ENCODE measurements around the gene UNC93B1. TPM values are rescaled to one million over a fixed set of nuclear protein-coding genes. Genes with fewer than 3 reads are reported as not detected.
A peak's percentile ranks its signal among the peaks of the same experiment; 100 is the strongest.

UNC93B1 gene
- total and polyA plus RNA-seq, 2 of the 13 experiments (the other 11 are each of a cell fraction or from before 2014, with no cell fraction given) = 8.8 to 18.9 TPM

DNA sequence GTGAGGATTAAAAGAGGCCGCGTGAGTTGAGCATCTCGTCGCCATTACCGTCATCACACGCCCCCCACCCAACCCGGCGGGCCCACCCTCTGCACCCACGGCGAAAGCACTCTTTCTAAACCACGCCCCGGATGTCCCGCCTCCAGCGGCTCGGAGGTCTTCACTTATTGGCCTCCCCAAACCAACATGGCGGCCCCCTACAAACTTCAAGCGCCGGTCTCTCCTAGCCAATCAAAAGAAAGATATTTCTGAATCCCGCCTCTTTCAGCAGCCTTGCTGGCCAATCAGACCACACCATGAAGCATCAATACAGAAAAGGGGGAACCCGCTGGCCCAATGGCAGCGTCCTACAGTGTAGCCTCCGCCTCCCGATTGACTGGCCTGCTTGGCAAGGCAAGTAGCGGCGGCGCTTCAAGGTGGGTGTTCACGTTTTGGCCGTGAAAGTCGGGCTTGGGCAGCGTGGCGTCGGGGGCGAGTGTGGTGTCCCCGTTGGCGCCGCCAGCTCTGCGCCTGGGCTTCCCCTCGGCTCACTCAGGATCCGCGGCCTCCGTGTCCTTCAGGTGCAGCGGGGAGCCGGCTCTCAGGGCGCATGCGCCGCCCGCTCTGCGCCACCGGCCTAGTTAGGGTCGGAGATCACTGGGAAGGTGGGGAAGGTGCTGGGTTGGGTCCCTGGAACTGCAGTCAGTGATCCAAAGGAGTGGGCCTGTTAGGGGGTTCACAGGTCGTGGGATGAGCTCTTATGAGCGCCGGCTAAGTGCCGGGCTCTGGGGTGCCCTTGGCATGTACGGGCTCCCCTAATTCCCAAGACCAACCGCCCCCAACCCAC, 26.6 kb upstream of the UNC93B1 start, which contains the start of gene NDUFS8 (continued):
- TF ChIP-seq MIER3 (CRISPR knock-in tag; IDR thresholded peaks at IDR 0.05; ENCODE audit: borderline replicate concordance) (0 out of 2 replicates have a peak, but pooled peaks have one; percentile 35), ZNF30 (CRISPR knock-in tag; IDR thresholded peaks at IDR 0.05) (peak; percentile 85), ZNF337 (CRISPR knock-in tag; IDR thresholded peaks at IDR 0.05; ENCODE audit: borderline replicate concordance, low read depth) (peak; percentile 60; the same call in 1 of the 2 replicates), GABPA (IDR thresholded peaks at IDR 0.05; ENCODE audit: low read depth, low read length) (no peak), GABPA (CRISPR knock-in tag; IDR thresholded peaks at IDR 0.05; ENCODE audit: low read depth) (peak; percentile 93), ATF7 (IDR thresholded peaks at IDR 0.05) (no peak), ATF7 (CRISPR knock-in tag; IDR thresholded peaks at IDR 0.05) (no peak), KMT2A (CRISPR knock-in tag; IDR thresholded peaks at IDR 0.05) (peak; percentile 73), TBX3 (IDR thresholded peaks at IDR 0.05; ENCODE audit: borderline replicate concordance) (no peak), ZNF782 (CRISPR knock-in tag; IDR thresholded peaks at IDR 0.05; ENCODE audit: borderline replicate concordance) (peak; percentile 60; the same call in 1 of the 2 replicates)
- TF ChIP-seq, protein P1, sequence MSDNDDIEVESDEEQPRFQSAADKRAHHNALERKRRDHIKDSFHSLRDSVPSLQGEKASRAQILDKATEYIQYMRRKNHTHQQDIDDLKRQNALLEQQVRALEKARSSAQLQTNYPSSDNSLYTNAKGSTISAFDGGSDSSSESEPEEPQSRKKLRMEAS (IDR thresholded peaks at IDR 0.05) = peak; percentile 75

DNA sequence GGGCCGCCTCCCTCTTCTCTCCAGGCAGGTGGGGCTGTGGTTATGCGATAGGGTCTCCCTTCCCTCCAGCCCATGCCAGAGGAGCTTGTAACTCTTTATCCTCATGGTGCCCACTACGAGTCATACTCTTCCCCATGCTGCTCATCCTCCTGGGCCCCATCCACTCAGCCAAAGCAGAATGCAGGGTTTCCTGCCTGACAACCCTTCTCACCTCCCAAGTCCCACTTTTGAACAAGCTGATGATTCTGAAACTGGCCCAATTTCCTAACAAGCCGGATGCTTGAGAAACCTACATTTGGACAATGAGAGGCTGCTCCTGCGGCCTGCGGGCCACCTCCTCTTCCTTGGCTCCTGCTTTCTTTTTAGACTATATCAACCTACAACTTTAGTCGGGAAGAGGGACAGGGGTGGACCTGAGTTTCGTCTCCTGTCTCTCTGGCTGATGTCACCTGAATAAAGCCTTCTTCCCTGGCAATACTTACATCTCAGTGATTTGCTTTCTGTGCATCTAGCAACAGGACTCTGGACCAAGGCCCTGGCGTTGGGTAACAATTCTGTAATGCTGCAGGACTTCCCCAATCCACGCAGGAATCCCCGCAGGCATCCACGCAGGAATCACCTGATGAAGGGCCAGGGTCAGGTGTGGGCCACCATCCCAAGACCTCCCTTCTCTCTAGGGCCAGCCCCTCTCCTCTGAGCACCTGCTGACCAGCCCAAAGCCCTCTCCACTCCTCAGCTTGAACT, 25.1 kb upstream of the UNC93B1 start:
- H3K36me3 ChIP-seq (replicated peaks in 1 of 2; ENCODE audit: control insufficient read depth in 1 of 2, insufficient read depth in 2 of 2, low read length in 2 of 2) = peaks cover 10% of the 10 kb centered on the region in 2 experiments; a peak in 3 of 5 replicates
- peaks cover 26% of the 10 kb centered on the region for H3K79me2 ChIP-seq (ENCODE audit: insufficient read depth, low read length)
- H3K27me3 ChIP-seq (ENCODE audit: control insufficient read depth in 1 of 2, insufficient read depth in 2 of 2, low read length in 2 of 2) = no peaks in the 10 kb centered on the region; a peak in 1 of 5 replicates
- ATAC-seq (no peak), DNase-seq (ENCODE audit: low spot score) (no peak), FAIRE-seq (no peak)
- H3K4me2 ChIP-seq (ENCODE audit: low read depth, low read length) = peak overlapping the region; percentile 79
- peak overlapping the region; percentile 79 for H3K9ac ChIP-seq (ENCODE audit: insufficient read depth, low read depth, low read length)
- CTCF ChIA-PET (ENCODE audit: low intra/inter-chr PET ratio, low total read pairs) = no interaction called here
- TF ChIP-seq, protein P2, sequence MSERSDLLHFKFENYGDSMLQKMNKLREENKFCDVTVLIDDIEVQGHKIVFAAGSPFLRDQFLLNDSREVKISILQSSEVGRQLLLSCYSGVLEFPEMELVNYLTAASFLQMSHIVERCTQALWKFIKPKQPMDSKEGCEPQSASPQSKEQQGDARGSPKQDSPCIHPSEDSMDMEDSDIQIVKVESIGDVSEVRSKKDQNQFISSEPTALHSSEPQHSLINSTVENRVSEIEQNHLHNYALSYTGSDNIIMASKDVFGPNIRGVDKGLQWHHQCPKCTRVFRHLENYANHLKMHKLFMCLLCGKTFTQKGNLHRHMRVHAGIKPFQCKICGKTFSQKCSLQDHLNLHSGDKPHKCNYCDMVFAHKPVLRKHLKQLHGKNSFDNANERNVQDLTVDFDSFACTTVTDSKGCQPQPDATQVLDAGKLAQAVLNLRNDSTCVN (CRISPR knock-in tag; IDR thresholded peaks at IDR 0.05; ENCODE audit: borderline replicate concordance) = 0 out of 2 replicates have a peak, but pooled peaks have one; percentile 26
- 0 out of 2 replicates have a peak, but pooled peaks have one; percentile 18 for TF ChIP-seq HNF4A (CRISPR knock-in tag; IDR thresholded peaks at IDR 0.05)
- 0 out of 2 replicates have a peak, but pooled peaks have one; percentile 1 for TF ChIP-seq SP4 (CRISPR knock-in tag; IDR thresholded peaks at IDR 0.05)
- TF ChIP-seq NR1H2 (CRISPR knock-in tag; IDR thresholded peaks at IDR 0.05; ENCODE audit: borderline replicate concordance, low read depth) = no peak
- TF ChIP-seq STAG1 (CRISPR knock-in tag; IDR thresholded peaks at IDR 0.05) = 0 out of 2 replicates have a peak, but pooled peaks have one; percentile 6
- peak; percentile 98 for TF ChIP-seq ZNF124 (CRISPR knock-in tag; IDR thresholded peaks at IDR 0.05)
- TF ChIP-seq TRIM24 (CRISPR knock-in tag; IDR thresholded peaks at IDR 0.05) = no peak
- peak overlapping the region; percentile 67 to 84 (median 71); a peak in 4 of 6 replicates for H3K4me3 ChIP-seq (replicated peaks in 1 of 3; ENCODE audit: insufficient read depth in 1 of 3, low read depth in 2 of 3, low read length in 3 of 3)
- H3K4me1 ChIP-seq (ENCODE audit: insufficient read depth, low read length) = peaks cover 45% of the 10 kb centered on the region
- intact Hi-C loops (cut with micrococcal nuclease; ENCODE audit: unreplicated experiment) (no loop called here), in situ Hi-C loops (cut with HindIII; ENCODE audit: extremely low pct_ligation_motif_present, low pct_unique_long_range_greater_than_20kb) (no loop called here)
- no peaks in the 10 kb centered on the region for H4K20me1 ChIP-seq (ENCODE audit: insufficient read depth, low read length)
- POLR2A ChIA-PET = interaction anchor here (0.8 to 3.1 kb wide), 4 partner anchors 9 to 110 kb away, joined by 3 to 13 read pairs (median 8); partner anchors contain the start of gene ALDH3B1
- H3K27ac ChIP-seq (ENCODE audit: extremely low read length, insufficient read depth, low read length) = peak overlapping the region; percentile 64
- BruUV-seq (replicated peaks) = no TSS peak
- no peak overlapping the region for H2AFZ ChIP-seq (ENCODE audit: low read length)
- H3K9me3 ChIP-seq (ENCODE audit: low read length) = no peaks in the 10 kb centered on the region
- 85% methylated on average over 8 of the region's 12 CpGs for WGBS (ENCODE audit: low lambda C conversion rate)
